Neural progenitor cell (in vitro differentiated cells): Measurements from ENCODE around the gene INPP1. TPM values are rescaled to one million over a fixed set of nuclear protein-coding genes. Genes with fewer than 3 reads are reported as not detected.

Source experiments
- DNase-seq: peaks from one replicate; pipeline ENCODE4 v3.0.0-alpha.2; 2016; ENCODE audit warnings: low spot score
- H2AFZ ChIP-seq: fragments of 200-600 bp; sonication (generic); replicated peaks from 2 replicates; pipeline ENCODE4 v1.6.1; 2016; ENCODE audit warnings: antibody characterized with exemption
- H3F3A ChIP-seq: fragments of 200-600 bp; sonication (generic); 2 replicates; pipeline ENCODE4 v1.6.1; 2016; ENCODE audit warnings: antibody characterized with exemption, low read depth
- H3K27ac ChIP-seq: fragments of 200-600 bp; sonication (generic); 2 replicates; pipeline ENCODE4 v1.5.1; 2016; ENCODE audit warnings: mild to moderate bottlenecking
- H3K27me3 ChIP-seq: fragments of 200-600 bp; sonication (generic); 2 replicates; pipeline ENCODE4 v1.6.1; 2016; ENCODE audit warnings: mild to moderate bottlenecking, moderate library complexity
- H3K36me3 ChIP-seq: fragments of 200-600 bp; sonication (generic); 2 replicates; pipeline ENCODE4 v1.5.1; 2016
- H3K4me1 ChIP-seq: fragments of 200-600 bp; sonication (generic); 2 replicates; pipeline ENCODE4 v1.6.1; 2016; ENCODE audit warnings: mixed run types
- H3K4me2 ChIP-seq: fragments of 200-600 bp; sonication (generic); 2 replicates; pipeline ENCODE4 v1.6.1; 2016
- H3K4me3 ChIP-seq: fragments of 200-600 bp; sonication (generic); 2 replicates; pipeline ENCODE4 v1.5.1; 2016
- H3K79me2 ChIP-seq: fragments of 200-600 bp; sonication (generic); 2 replicates; pipeline ENCODE4 v1.6.1; 2016; ENCODE audit warnings: low read depth
- H3K9ac ChIP-seq: fragments of 200-600 bp; sonication (generic); 2 replicates; pipeline ENCODE4 v1.6.1; 2016
- H3K9me3 ChIP-seq: fragments of 200-600 bp; sonication (generic); 2 replicates; pipeline ENCODE4 v1.5.1; 2016; ENCODE audit warnings: low read depth
- H4K20me1 ChIP-seq: fragments of 200-600 bp; sonication (generic); 2 replicates; pipeline ENCODE4 v1.6.1; 2016; ENCODE audit warnings: low read depth
- H3K27ac Mint-ChIP-seq: 3 replicates; pipeline ENCODE4 v1.8.0; 2021; ENCODE audit warnings: mixed read lengths
- H3K27me3 Mint-ChIP-seq: 2 replicates; pipeline ENCODE4 v1.8.0; 2022; ENCODE audit warnings: low read depth, mild to moderate bottlenecking, inconsistent platforms, moderate library complexity, mixed read lengths; ENCODE audit not compliant: insufficient read depth
- H3K36me3 Mint-ChIP-seq: 3 replicates; pipeline ENCODE4 v1.8.0; 2021; ENCODE audit warnings: mixed read lengths
- H3K4me1 Mint-ChIP-seq: 3 replicates; pipeline ENCODE4 v1.8.0; 2021; ENCODE audit warnings: mixed read lengths
- H3K4me3 Mint-ChIP-seq: 3 replicates; pipeline ENCODE4 v1.8.0; 2021; ENCODE audit warnings: mild to moderate bottlenecking, moderate library complexity, mixed read lengths
- H3K9me3 Mint-ChIP-seq: 3 replicates; pipeline ENCODE4 v1.8.0; 2020; ENCODE audit warnings: mixed read lengths
- CTCF ChIP-seq: fragments of 200-600 bp; sonication (generic); IDR thresholded peaks from 2 replicates; pipeline ENCODE4 v1.5.1; 2017; ENCODE audit warnings: antibody characterized with exemption, mild to moderate bottlenecking
- EZH2 ChIP-seq: fragments of 200-600 bp; sonication (generic); IDR thresholded peaks from 2 replicates; pipeline ENCODE4 v1.6.1; 2017; ENCODE audit warnings: antibody characterized with exemption, mild to moderate bottlenecking, moderate library complexity
- EZH2phosphoT487 ChIP-seq: fragments of 200-600 bp; sonication (generic); IDR thresholded peaks from 2 replicates; pipeline ENCODE4 v1.6.1; 2017; ENCODE audit warnings: antibody characterized with exemption
- total RNA-seq: library from RNA; depleted of rRNA; stranded (reverse); fragments of >200 nt; gene quantifications from 2 replicates; pipeline ENCODE4 v1.2.3, GENCODE V29; 2015; ENCODE audit warnings: low replicate concordance

INPP1 gene
- total RNA-seq, 1 donor from 2014 or later = 1.6 TPM

GRCh38 chr2:190402986-190403603 lies 59.7 kb downstream of the INPP1 start:
- Histone ChIP-seq H3K4me3 (no peak overlapping the region), H4K20me1 (no peaks in the 10 kb centered on the region), H2AFZ (no peak overlapping the region), H3K36me3 (no peaks in the 10 kb centered on the region), H3K9me3 (no peaks in the 10 kb centered on the region), H3K9ac (no peak overlapping the region), H3K27me3 (peaks cover 30% of the 10 kb centered on the region), H3K4me1 (no peaks in the 10 kb centered on the region), H3F3A (no peaks in the 10 kb centered on the region), H3K27ac (no peak overlapping the region), H3K79me2 (no peaks in the 10 kb centered on the region), H3K4me2 (no peak overlapping the region)
- Mint-ChIP-seq H3K4me1 (peaks cover 5% of the 10 kb centered on the region), H3K4me3 (no peak overlapping the region), H3K27ac (no peak overlapping the region), H3K36me3 (no peaks in the 10 kb centered on the region), H3K27me3 (peaks cover 4% of the 10 kb centered on the region), H3K9me3 (no peaks in the 10 kb centered on the region)
- TF ChIP-seq EZH2phosphoT487 = no peak
- DNase-seq = no peak

GRCh38 chr2:190404487-190404886 lies 61.1 kb downstream of the INPP1 start:
- Histone ChIP-seq H3F3A (no peaks in the 10 kb centered on the region), H3K27me3 (peaks cover 44% of the 10 kb centered on the region), H4K20me1 (no peaks in the 10 kb centered on the region), H3K79me2 (no peaks in the 10 kb centered on the region), H3K27ac (no peak overlapping the region), H3K4me3 (no peak overlapping the region), H3K4me2 (no peak overlapping the region), H3K36me3 (no peaks in the 10 kb centered on the region), H3K9me3 (no peaks in the 10 kb centered on the region), H3K9ac (no peak overlapping the region), H3K4me1 (peaks cover 4% of the 10 kb centered on the region), H2AFZ (no peak overlapping the region)
- no peaks in the 10 kb centered on the region for H3K9me3 Mint-ChIP-seq
- H3K27me3 Mint-ChIP-seq = peaks cover 9% of the 10 kb centered on the region
- TF ChIP-seq EZH2phosphoT487 (no peak), EZH2 (no peak), CTCF (no peak)
- no peak overlapping the region for H3K4me3 Mint-ChIP-seq
- DNase-seq = no peak
- H3K36me3 Mint-ChIP-seq = no peaks in the 10 kb centered on the region
- H3K4me1 Mint-ChIP-seq = peaks cover 8% of the 10 kb centered on the region
- no peak overlapping the region for H3K27ac Mint-ChIP-seq

GRCh38 chr2:190405070-190405469 lies 61.7 kb downstream of the INPP1 start:
- Histone ChIP-seq H2AFZ (no peak overlapping the region), H3K27me3 (peaks cover 50% of the 10 kb centered on the region), H3K9me3 (no peaks in the 10 kb centered on the region), H3K4me2 (no peak overlapping the region), H3K9ac (no peak overlapping the region), H3K36me3 (no peaks in the 10 kb centered on the region), H3K79me2 (no peaks in the 10 kb centered on the region), H3K27ac (no peak overlapping the region), H3K4me3 (no peak overlapping the region), H3K4me1 (peaks cover 4% of the 10 kb centered on the region), H4K20me1 (no peaks in the 10 kb centered on the region), H3F3A (no peaks in the 10 kb centered on the region)
- H3K27me3 Mint-ChIP-seq = peaks cover 13% of the 10 kb centered on the region
- no peak for DNase-seq
- H3K27ac Mint-ChIP-seq = no peak overlapping the region
- TF ChIP-seq EZH2phosphoT487 = no peak
- no peaks in the 10 kb centered on the region for H3K9me3 Mint-ChIP-seq
- peaks cover 8% of the 10 kb centered on the region for H3K4me1 Mint-ChIP-seq
- no peaks in the 10 kb centered on the region for H3K36me3 Mint-ChIP-seq
- no peak overlapping the region for H3K4me3 Mint-ChIP-seq

GRCh38 chr2:190405995-190406394 lies 62.6 kb downstream of the INPP1 start:
- no peak for TF ChIP-seq CTCF
- no peak for TF ChIP-seq EZH2phosphoT487
- no peak for TF ChIP-seq EZH2
- H3K36me3 Mint-ChIP-seq = no peaks in the 10 kb centered on the region

More at GRCh38 chr2:190405995-190406394, 62.6 kb downstream of the INPP1 start:
- Histone ChIP-seq H3F3A (no peaks in the 10 kb centered on the region), H3K4me1 (peaks cover 4% of the 10 kb centered on the region), H3K4me3 (no peak overlapping the region), H3K79me2 (no peaks in the 10 kb centered on the region), H2AFZ (no peak overlapping the region), H3K9ac (no peak overlapping the region), H3K9me3 (no peaks in the 10 kb centered on the region), H3K27ac (no peak overlapping the region), H3K4me2 (no peak overlapping the region), H3K36me3 (no peaks in the 10 kb centered on the region), H4K20me1 (no peaks in the 10 kb centered on the region), H3K27me3 (peaks cover 55% of the 10 kb centered on the region)
- no peak overlapping the region for H3K4me3 Mint-ChIP-seq
- no peaks in the 10 kb centered on the region for H3K9me3 Mint-ChIP-seq
- DNase-seq = no peak
- no peak overlapping the region for H3K27ac Mint-ChIP-seq
- H3K27me3 Mint-ChIP-seq = peaks cover 14% of the 10 kb centered on the region
- H3K4me1 Mint-ChIP-seq = peaks cover 8% of the 10 kb centered on the region
